Naive thymus-derived CD8-positive, alpha-beta T cell (primary cell): ENCODE measurements around the gene EXOC3L2. TPM values are rescaled to one million over a fixed set of nuclear protein-coding genes. Genes with fewer than 3 reads are reported as not detected.

ENCODE experiments used
- ATAC-seq, 2 donors: fragments of 150-1000 bp; cut with Tn5 transposase in 1 of 2; sonication (Bioruptor Pico), chemical (Tn5 transposase) in 1 of 2; 1 replicate in 1 of 2; 2 replicates in 1 of 2; pipeline ENCODE4 v1.10.0; 2021; ENCODE audit warnings: mild to moderate bottlenecking in 2 of 2, moderate library complexity in 2 of 2
- POLR2A ChIA-PET: fragments of 350-600 bp; sonication (Branson Sonifier 250); formaldehyde crosslinking; loops from one replicate; lab custom pipeline; 2021; ENCODE audit warnings: antibody characterized with exemption; lab: Charles Lee
- DNase-seq, 10 donors: peaks; one replicate each; pipeline versions ENCODE4 v3.0.0 to v3.0.0-alpha.2; 2020 to 2022
- H3K27ac Mint-ChIP-seq, 10 donors: one replicate each; pipeline ENCODE4 v1.8.0; 2020 to 2022; ENCODE audit warnings: mild to moderate bottlenecking in 10 of 10, mixed read lengths in 10 of 10, moderate library complexity in 4 of 10, inconsistent platforms in 1 of 10
- H3K27me3 Mint-ChIP-seq, 5 donors: one replicate each; pipeline ENCODE4 v1.8.0; 2021 to 2022; ENCODE audit warnings: mixed read lengths in 5 of 5
- H3K36me3 Mint-ChIP-seq, 3 donors: one replicate each; pipeline ENCODE4 v1.8.0; 2020 to 2022; ENCODE audit warnings: mixed read lengths in 3 of 3, mild to moderate bottlenecking in 2 of 3, inconsistent platforms in 1 of 3
- H3K4me1 Mint-ChIP-seq, 4 donors: one replicate each; pipeline ENCODE4 v1.8.0; 2021 to 2022; ENCODE audit warnings: mixed read lengths in 4 of 4
- H3K4me3 Mint-ChIP-seq, 10 donors: one replicate each; pipeline ENCODE4 v1.8.0; 2020 to 2022; ENCODE audit warnings: mild to moderate bottlenecking in 10 of 10, mixed read lengths in 10 of 10, moderate library complexity in 6 of 10, inconsistent platforms in 1 of 10
- H3K9me3 Mint-ChIP-seq, 9 donors: one replicate each; pipeline ENCODE4 v1.8.0; 2020 to 2022; ENCODE audit warnings: mixed read lengths in 9 of 9, mild to moderate bottlenecking in 3 of 9, inconsistent platforms in 1 of 9, moderate library complexity in 1 of 9
- polyA plus RNA-seq, 3 donors: library from polyadenylated mRNA; unstranded; fragments of 300-500 nt; fragmentation: Illumina TruSeq; gene quantifications; one replicate each; pipeline ENCODE4 v1.2.3, GENCODE V29; 2021
- total RNA-seq, 8 experiments: library from RNA in 2 of 8; stranded (reverse) in 2 of 8; gene quantifications; one replicate each; pipeline ENCODE4 v1.2.3 and lab custom pipeline; 2021 to 2026

The EXOC3L2 gene
- not detected for total RNA-seq
- not detected for polyA plus RNA-seq
- 0 to 0.14 (median 0) reads per million in 6 experiments for total RNA-seq (lab: John Stamatoyannopoulos, UW)

- H3K27me3 Mint-ChIP-seq: peaks cover 8 to 17% (median 16%) of the 10 kb centered on the region in 5 donors
- DNase-seq (no peak), ATAC-seq (no peak)
- peak within 1 kb of the TSS in 1 of 10 donors; percentile 81 for H3K27ac Mint-ChIP-seq
- POLR2A ChIA-PET: no interaction called here
- H3K9me3 Mint-ChIP-seq: no peaks in the 10 kb centered on the region
- peaks cover under 1 to 11% (median 7%) of the 10 kb centered on the region in 4 donors for H3K4me1 Mint-ChIP-seq
- no peak within 1 kb of the TSS for H3K4me3 Mint-ChIP-seq
- H3K36me3 Mint-ChIP-seq: no peaks in the 10 kb centered on the region
These were observed at the start of gene EXOC3L2 for GRCh38 chr19:45245334-45245787. EXOC3L2 (minus strand) TSS chr19:45245407; CDS start chr19:45239045, 6,362 bp downstream.

- H3K27me3 Mint-ChIP-seq: no peaks in the 10 kb centered on the region
- ATAC-seq (no peak), DNase-seq (no peak)
- peaks cover 10 to 57% (median 39%) of the 10 kb centered on the region in 3 donors for H3K36me3 Mint-ChIP-seq
- no peak overlapping the region for H3K27ac Mint-ChIP-seq
- no peak overlapping the region for H3K4me3 Mint-ChIP-seq
- POLR2A ChIA-PET: no interaction called here
- H3K9me3 Mint-ChIP-seq: peaks cover 0 to 8% (median 3%) of the 10 kb centered on the region in 9 donors
- no peaks in the 10 kb centered on the region for H3K4me1 Mint-ChIP-seq
These were observed 49.3 kb upstream of the EXOC3L2 start for GRCh38 chr19:45294291-45295029.

- no peak overlapping the region for H3K27ac Mint-ChIP-seq
- no peaks in the 10 kb centered on the region for H3K27me3 Mint-ChIP-seq
- H3K4me1 Mint-ChIP-seq: no peaks in the 10 kb centered on the region
- ATAC-seq: no peak
- no peak for DNase-seq
- peaks cover 0 to 8% (median 3%) of the 10 kb centered on the region in 9 donors for H3K9me3 Mint-ChIP-seq
- POLR2A ChIA-PET: no interaction called here
- no peak overlapping the region for H3K4me3 Mint-ChIP-seq
- peaks cover 10 to 54% (median 38%) of the 10 kb centered on the region in 3 donors for H3K36me3 Mint-ChIP-seq
These were observed 48.5 kb upstream of the EXOC3L2 start for GRCh38 chr19:45293682-45294081.

GRCh38 chr19:45291834-45292233 is 46.6 kb upstream of the EXOC3L2 start:
- no peak overlapping the region for H3K27ac Mint-ChIP-seq
- ATAC-seq: no peak
- H3K4me3 Mint-ChIP-seq: no peak overlapping the region
- no peak for DNase-seq
- H3K27me3 Mint-ChIP-seq: no peaks in the 10 kb centered on the region
- H3K4me1 Mint-ChIP-seq: no peaks in the 10 kb centered on the region
- H3K36me3 Mint-ChIP-seq: peaks cover 10 to 57% (median 38%) of the 10 kb centered on the region in 3 donors
- POLR2A ChIA-PET: no interaction called here
- peaks cover 0 to 8% (median 3%) of the 10 kb centered on the region in 9 donors for H3K9me3 Mint-ChIP-seq

GRCh38 chr19:45290381-45290931 is 45.2 kb upstream of the EXOC3L2 start:
- H3K27ac Mint-ChIP-seq: no peak overlapping the region
- H3K36me3 Mint-ChIP-seq: peaks cover 10 to 63% (median 40%) of the 10 kb centered on the region in 3 donors
- H3K4me1 Mint-ChIP-seq: no peaks in the 10 kb centered on the region
- POLR2A ChIA-PET: no interaction called here
- H3K4me3 Mint-ChIP-seq: no peak overlapping the region
- no peaks in the 10 kb centered on the region for H3K27me3 Mint-ChIP-seq
- ATAC-seq (no peak), DNase-seq (no peak)
- peaks cover 0 to 8% (median 3%) of the 10 kb centered on the region in 9 donors for H3K9me3 Mint-ChIP-seq

GRCh38 chr19:45283443-45284033 is 38.3 kb upstream of the EXOC3L2 start:
- DNase-seq (no peak), ATAC-seq (no peak)
- peaks cover 5 to 78% (median 38%) of the 10 kb centered on the region in 3 donors for H3K36me3 Mint-ChIP-seq
- peaks cover 0 to 5% (median 0%) of the 10 kb centered on the region in 4 donors for H3K4me1 Mint-ChIP-seq
- H3K27ac Mint-ChIP-seq: no peak overlapping the region
- no peak overlapping the region for H3K4me3 Mint-ChIP-seq
- POLR2A ChIA-PET: no interaction called here
- peaks cover 0 to 3% (median 0%) of the 10 kb centered on the region in 9 donors for H3K9me3 Mint-ChIP-seq
- no peaks in the 10 kb centered on the region for H3K27me3 Mint-ChIP-seq

- peaks cover 5 to 79% (median 40%) of the 10 kb centered on the region in 3 donors for H3K36me3 Mint-ChIP-seq
- no peak overlapping the region for H3K4me3 Mint-ChIP-seq
- peaks cover 0 to 5% (median 0%) of the 10 kb centered on the region in 4 donors for H3K4me1 Mint-ChIP-seq
- H3K27ac Mint-ChIP-seq: no peak overlapping the region
- H3K27me3 Mint-ChIP-seq: no peaks in the 10 kb centered on the region
- POLR2A ChIA-PET: no interaction called here
- H3K9me3 Mint-ChIP-seq: peaks cover 0 to 3% (median 0%) of the 10 kb centered on the region in 9 donors
- DNase-seq (no peak), ATAC-seq (no peak)
These were observed 35.3 kb upstream of the EXOC3L2 start for GRCh38 chr19:45280471-45280961.

- Mint-ChIP-seq H3K36me3 (peaks cover 5 to 81% (median 39%) of the 10 kb centered on the region in 3 donors), H3K27ac (no peak overlapping the region), H3K9me3 (peaks cover 0 to 3% (median 0%) of the 10 kb centered on the region in 9 donors), H3K4me3 (no peak overlapping the region), H3K27me3 (no peaks in the 10 kb centered on the region), H3K4me1 (peaks cover 0 to 5% (median 0%) of the 10 kb centered on the region in 4 donors)
- DNase-seq (no peak), ATAC-seq (no peak)
- POLR2A ChIA-PET: no interaction called here
These were observed 34.5 kb upstream of the EXOC3L2 start for GRCh38 chr19:45279587-45280192.

GRCh38 chr19:45278087-45278486 is 32.9 kb upstream of the EXOC3L2 start:
- no peaks in the 10 kb centered on the region for H3K9me3 Mint-ChIP-seq
- no peak overlapping the region for H3K4me3 Mint-ChIP-seq
- H3K27ac Mint-ChIP-seq: peak overlapping the region in 1 of 10 donors; percentile 15
- POLR2A ChIA-PET: no interaction called here
- H3K4me1 Mint-ChIP-seq: no peaks in the 10 kb centered on the region
- peaks cover under 1 to 81% (median 35%) of the 10 kb centered on the region in 3 donors for H3K36me3 Mint-ChIP-seq
- DNase-seq: no peak
- no peak for ATAC-seq
- H3K27me3 Mint-ChIP-seq: no peaks in the 10 kb centered on the region

GRCh38 chr19:45276284-45276687 is 31.1 kb upstream of the EXOC3L2 start:
- Mint-ChIP-seq H3K4me3 (no peak overlapping the region), H3K4me1 (no peaks in the 10 kb centered on the region), H3K36me3 (peaks cover 0 to 82% (median 24%) of the 10 kb centered on the region in 3 donors), H3K9me3 (no peaks in the 10 kb centered on the region), H3K27me3 (no peaks in the 10 kb centered on the region), H3K27ac (no peak overlapping the region)
- DNase-seq (no peak), ATAC-seq (no peak)
- POLR2A ChIA-PET: no interaction called here

- Mint-ChIP-seq H3K27me3 (no peaks in the 10 kb centered on the region), H3K4me1 (no peaks in the 10 kb centered on the region), H3K4me3 (no peak overlapping the region), H3K9me3 (no peaks in the 10 kb centered on the region), H3K36me3 (peaks cover 0 to 81% (median 19%) of the 10 kb centered on the region in 3 donors), H3K27ac (no peak overlapping the region)
- POLR2A ChIA-PET: no interaction called here
- DNase-seq: no peak
- ATAC-seq: no peak
These were observed 30.3 kb upstream of the EXOC3L2 start for GRCh38 chr19:45275370-45275971.

- Mint-ChIP-seq H3K9me3 (no peaks in the 10 kb centered on the region), H3K4me1 (no peaks in the 10 kb centered on the region), H3K4me3 (no peak overlapping the region), H3K27ac (no peak overlapping the region), H3K27me3 (no peaks in the 10 kb centered on the region), H3K36me3 (peaks cover 0 to 70% (median 15%) of the 10 kb centered on the region in 3 donors)
- ATAC-seq (no peak), DNase-seq (no peak)
- POLR2A ChIA-PET: no interaction called here
These were observed 28.3 kb upstream of the EXOC3L2 start for GRCh38 chr19:45273521-45273855.
